Eye (tissue), 1 donor: ENCODE data around the gene CRCP.
A peak's percentile ranks its signal among the peaks of the same experiment; 100 is the strongest.
"Not testable (repeated sequence)": the region's sequence is repeated elsewhere in the genome, so short reads cannot be mapped to it uniquely, and the experiment has no call there.

ENCODE experiments used
- DNase-seq: peaks from one replicate; pipeline ENCODE4 v3.0.0-alpha.2; 2015

The CRCP gene

DNA sequence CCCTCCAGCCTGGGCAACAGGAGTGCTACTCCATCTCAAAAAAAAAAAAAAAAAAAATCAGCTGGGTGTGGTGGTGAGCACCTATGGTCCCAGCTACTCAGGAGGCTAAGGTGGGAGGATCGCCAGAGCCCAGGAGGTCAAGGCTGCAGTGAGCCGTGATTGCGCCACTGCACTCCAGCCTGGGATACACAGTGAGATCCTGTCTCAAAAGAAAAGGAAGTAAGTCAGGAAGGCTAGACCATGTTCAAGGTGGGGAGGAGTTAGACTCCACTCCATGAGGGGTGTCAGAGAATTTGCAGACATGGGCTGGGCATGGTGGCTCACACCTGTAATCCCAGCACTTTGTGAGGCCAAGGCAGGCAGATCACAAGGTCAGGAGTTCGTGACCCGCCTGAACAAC lies 6.2 kb upstream of the CRCP start:
- DNase-seq: not testable (repeated sequence)

DNA sequence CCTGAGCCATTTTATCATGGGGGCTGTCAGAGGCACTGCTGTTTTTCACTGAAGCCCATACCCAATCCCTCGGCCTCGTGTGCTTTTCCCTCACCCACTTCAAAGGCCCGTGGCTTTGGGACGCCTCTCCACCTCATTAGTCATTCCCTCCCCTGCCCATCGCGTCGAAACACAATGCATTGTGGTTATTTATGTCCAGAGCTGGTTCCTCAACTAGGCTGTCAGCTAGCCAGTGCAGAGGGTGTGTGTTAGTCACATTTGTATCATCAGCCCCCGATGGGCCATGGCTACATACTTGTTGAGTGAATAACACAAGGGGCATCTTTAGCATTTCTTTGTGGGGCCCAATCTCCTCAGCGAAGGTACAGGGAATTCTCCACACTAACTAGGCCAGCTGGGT lies 3.8 kb upstream of the CRCP start:
- no peak for DNase-seq

DNA sequence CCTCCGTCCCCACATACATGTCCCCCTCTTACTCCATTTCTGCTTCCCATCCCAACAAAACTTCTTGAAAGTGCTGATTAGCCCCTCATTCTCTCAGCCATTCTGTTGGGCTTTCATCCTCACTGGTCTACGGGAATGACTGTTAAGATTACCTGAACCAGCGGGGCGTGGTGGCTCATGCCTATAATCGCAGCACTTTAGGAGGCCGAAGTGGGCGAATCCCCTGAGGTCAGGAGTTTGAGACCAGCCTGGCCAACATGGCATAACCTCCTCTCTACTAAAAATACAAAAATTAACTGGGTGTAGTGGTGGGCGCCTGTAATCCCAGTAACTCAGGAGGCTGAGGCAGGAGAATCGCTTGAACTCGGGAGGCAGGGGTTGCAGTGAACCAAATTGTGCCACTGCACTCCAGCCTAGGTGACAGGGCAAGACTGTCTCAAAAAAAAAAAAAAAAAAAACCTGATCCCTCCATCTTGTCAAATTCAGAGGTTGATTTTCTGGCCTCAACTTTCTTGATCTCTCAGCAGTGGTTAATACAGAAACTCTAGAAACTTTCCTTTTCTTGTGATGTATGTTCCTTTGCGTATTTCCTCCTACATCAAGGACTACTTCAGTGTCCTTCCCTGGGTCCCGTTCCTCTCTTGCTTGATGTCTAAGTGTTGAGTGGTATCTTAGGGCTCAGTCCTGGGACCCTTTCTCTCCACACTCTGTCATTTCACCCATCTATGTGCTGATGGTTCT lies 2.2 kb downstream of the CRCP start:
- not testable (repeated sequence) for DNase-seq

DNA sequence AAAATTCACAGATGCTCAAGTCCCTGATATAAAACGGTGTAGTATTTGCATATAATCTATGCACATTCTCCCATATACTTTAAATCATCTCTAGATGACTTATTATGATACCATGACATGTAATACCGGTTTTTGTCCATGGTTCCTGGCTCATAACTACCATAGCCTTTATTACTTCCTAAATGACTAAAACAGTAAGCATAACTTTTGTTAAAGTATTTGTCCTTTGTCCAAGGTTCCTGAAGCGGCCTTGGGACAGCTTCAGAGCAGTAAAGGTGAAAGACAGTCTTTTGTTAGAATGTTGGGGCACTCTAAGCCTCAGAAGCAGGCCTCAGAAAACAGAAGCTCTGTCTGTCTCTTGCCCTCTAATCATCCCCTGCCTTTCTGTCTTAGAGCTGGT lies 4.0 kb downstream of the CRCP start:
- DNase-seq: no peak

DNA sequence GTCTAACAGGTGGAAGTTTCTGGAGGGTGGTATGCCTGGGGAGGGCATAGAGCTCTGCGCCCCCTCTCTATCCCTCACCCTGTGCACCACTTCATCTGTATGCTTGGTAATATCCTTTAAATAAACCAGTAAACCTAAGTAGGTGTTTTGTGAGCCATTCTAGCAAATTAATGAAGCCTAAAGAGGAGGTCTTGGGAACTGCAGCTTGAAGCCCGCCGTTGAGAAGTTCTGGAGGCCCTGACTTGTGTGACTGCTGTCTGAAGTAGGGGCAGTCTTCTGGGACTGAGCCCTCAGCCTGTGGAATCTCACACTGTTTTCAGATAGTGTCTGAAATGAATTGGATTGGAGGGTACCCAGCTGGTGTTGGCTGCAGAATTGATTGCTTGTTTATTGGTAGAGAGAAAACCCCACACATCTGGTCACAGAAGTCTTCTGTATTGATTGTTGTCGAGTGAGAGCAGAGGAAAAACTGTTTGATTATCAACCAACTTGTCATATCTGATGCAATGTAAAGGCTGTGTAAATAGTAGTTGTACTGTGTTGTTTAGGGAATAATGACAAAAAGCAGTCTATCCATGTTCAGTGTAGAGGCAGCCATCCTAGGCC lies 4.7 kb downstream of the CRCP start:
- DNase-seq: no peak

DNA sequence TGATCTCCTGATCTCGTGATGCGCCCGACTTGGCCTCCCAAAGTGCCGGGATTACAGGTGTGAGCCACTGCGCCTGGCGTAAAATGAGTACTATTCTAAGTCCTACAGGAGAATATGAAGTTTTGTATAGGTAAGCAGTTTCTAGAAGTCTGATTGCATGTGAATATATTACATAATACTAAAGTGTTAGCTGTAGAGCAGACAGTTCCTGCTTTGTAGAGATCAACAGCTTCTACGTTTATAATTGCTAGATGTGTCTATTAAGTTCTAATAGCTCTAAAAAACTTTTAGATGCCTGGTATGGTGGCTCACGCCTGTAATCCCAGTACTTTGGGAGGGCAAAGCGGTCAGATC lies 8.5 kb downstream of the CRCP start:
- no peak for DNase-seq

DNA sequence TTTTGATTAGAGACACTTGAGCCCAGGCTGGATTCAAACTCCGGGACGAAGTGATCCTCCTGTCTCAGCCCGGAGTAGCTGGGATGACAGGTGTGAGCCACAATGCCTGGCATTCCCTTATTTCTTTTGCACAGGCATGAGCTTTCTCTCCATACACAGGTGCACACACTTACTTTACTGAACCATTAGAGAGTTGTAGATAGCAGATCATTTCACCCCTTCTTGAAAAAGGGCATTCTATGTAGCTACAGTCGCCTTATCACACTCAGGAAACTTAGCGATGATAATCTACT lies 9.9 kb downstream of the CRCP start:
- DNase-seq: not testable (repeated sequence)

DNA sequence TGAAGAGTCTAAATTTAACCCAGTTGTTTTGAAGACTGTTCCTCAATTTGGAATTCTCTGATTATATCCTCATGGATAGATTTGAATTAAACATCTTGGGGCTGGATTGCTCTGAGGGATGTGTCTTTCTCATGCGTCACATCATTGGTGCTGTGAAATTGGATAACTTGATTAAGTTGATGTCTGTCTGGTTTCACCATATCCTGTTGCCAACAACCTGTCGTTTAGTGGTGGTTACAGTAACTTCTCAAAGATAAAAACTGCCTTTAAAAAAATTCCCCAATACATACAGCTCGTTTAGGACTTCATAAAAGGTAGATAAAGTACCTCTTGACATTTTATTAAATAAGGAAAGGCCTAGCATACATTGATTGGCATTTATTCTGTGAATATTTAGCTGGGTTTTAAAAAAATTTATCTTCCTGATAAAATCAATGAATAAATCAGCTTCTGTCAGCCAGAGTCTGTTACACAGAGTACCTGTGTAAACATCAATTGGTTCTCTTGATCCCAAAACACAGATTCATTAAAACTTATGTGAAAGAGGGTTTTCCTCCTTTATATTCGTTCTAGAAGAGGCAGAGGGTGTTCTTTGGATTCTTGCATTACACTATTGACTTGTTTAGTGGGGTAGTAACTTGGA lies 10.5 kb downstream of the CRCP start:
- no peak for DNase-seq

DNA sequence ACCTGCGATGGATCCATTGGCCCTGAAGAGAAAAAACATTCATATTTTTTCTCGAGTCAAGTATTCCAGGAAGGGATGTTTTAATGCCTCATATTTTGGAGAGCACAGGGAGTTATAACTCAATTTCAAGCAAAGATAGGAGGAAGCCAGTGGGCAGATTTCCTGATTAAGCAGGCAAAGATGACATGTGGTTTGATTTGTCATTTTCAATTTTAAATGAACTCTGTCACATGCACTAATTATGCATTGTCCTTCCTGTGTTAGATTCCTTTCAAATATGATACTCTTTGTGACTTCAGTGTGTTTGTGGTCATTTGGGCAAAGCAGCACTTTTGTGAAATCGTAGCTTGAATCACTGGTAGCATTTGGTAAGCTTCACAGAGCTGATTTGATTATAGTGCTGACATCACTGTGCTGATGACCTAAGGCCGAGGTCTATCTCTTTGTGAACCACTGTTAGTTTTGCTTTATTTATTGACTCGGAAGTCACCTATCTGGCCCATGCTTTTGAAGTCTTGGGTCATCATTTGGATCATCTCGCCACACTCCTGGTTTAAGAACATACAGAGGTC lies 11.2 kb downstream of the CRCP start:
- DNase-seq: not testable (repeated sequence)

DNA sequence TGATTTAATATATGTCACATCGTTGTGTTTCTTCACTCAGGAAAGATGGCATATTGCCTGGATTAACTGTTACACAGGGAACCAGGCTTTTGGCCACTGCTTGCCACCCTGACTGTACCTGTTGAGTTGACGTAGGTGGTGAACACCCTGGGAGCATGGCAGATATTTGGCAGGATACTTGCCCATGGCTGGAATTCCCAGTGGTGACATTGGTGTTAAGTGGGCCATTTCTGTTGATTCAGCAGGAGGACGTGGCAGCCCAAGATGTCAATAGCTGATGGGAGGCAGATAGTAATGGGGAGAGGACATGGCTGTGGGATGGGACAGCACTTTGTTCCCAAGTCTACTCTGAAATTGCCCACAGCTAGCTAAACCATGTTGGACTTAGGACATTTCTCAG lies 12.5 kb downstream of the CRCP start:
- not testable (repeated sequence) for DNase-seq

DNA sequence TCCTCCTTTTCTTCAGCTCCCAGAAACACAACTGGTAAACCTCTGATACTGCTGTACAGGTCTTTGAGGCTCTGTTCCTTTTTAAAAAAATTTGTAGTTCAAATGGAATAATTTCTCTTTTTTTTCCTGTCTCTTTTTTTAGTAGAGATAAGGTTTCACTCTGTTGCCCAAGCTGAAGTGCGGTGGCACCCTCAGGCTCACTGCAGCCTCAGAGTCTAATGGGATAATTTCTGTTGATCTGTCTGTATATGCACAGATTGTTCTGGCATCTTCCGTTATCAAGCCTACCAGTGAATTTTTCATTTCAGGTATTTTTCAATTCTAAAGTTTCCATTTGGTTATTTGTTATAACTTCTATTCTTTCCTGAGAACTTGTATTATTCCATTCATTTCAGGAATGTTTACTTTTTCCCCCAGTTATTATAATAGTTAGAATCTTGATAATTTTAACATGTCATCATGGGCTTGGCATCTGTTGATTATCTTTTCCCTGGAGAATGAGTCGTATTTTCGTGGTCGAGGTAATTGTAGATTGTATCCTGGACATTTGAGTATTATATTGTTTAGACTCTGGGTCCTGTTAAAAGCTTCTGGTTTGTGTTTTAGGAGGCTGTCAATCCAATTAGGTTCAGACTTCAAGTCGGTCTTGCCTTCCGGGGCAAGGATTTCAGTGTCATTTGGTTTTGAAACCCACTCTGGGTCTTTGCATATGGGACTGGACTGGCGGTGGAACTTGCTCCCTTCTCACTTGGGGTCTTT lies 24.5 kb downstream of the CRCP start:
- no peak for DNase-seq

DNA sequence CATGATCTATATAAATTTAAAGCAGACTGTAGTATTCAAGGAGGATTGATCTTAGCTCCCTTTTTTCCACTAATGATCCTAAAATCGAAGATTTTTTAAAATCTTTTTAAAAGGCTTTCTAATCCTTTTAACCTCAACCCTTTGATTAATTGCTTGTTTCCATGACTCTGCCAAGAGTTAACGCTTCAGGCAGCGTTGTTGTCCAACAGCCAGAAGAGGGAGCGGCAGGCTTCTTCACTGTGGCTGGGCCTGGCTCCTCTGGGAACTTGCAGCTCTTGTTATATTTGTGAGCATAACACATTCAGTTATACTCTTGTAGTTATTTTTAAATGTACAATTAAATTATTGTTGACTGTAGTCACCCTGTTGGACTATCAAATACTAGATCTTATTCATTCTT lies 26.3 kb downstream of the CRCP start:
- DNase-seq: peak; percentile 68

DNA sequence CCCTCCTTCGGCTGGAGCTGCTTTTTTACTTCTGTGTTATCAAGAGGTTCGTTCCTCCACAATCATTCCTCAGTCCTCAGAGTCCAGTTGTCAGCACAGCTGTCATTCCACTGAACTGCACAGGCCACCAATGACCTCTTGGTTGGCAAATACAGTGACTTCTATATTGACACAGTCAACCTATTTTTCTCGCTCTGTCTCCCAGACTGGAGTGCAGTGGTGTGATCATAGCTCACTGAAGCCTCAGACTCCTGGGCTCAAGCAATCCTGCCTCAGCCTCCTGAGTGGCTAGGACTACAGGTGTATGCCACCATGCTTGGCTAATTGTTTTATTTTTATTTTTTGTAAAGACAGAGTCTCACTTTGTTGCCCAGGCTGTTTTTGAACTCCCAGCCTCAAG lies 27.7 kb downstream of the CRCP start:
- DNase-seq: no peak

DNA sequence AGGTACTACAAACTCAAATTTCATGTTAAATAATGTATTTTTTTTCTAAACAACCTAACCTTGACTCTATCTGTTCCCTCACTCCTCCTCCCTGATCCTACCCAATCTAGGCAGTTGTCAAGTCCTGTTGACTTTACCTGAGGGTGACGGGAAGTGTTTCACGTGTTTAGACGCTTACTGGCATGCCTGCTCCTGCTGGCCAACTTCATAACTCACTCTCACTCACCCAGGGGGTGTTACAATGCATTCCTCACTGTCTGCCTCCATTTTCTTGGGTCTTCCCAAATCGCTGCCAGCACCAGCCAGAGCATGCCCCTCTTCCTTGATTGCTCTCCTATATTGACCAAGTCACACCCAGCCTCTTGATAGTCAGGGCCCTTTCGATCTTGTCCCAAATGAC lies 28.3 kb downstream of the CRCP start:
- DNase-seq: no peak

DNA sequence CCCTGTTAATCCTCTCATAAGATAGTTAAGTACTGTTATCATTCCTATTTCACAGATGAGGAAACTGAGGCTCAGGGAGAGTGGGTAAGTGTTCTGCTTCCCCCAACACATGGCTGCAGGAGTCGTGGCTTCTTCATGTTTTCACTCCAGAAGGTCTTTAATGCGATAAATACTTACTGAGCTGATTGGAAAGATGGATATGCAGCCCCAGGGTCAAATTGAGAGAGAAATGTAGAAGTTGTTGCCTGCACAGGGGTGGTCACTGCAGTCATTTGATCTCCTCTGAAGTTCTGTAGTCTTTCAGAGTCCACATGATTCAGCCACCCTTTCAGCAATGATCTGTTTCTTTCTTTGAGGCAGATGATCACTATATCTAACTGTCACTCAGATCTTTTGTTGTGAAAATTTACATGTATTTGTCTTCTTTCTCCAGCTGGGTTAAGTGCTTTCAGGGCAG lies 29.3 kb downstream of the CRCP start:
- DNase-seq: no peak

DNA sequence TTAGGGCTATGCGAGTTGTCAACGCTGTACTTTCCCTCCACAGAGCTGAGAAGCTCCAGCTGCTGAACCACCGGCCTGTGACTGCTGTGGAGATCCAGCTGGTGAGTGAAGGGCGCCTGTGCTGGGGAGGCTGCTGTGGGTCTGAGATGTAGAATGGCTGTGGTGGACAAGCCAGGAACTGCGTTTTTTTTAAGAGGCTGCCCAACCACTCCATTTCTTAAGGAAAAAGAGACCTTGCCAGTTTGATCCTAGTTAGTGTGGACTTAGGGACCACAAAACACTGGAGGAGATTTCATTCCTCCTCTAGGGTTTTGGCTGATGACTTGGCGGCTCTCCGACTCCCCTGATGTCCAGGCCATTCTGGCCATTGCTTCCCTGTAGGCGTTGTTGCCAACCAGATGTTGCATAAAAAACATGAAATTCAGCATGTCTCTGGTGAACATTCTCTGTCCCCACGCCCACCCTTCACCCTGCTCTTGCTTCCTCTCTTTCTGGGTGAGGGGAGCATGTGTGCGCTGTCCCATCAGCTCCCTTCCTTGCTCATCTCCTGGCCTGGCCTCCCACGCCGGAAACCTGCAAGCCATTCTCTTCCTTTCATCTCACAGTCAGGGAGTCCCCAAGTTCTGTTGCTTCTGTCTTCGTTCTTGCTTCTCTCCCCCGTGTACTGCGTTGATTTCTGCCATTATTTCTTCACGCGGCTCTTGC lies 30.9 kb downstream of the CRCP start:
- no peak for DNase-seq

DNA sequence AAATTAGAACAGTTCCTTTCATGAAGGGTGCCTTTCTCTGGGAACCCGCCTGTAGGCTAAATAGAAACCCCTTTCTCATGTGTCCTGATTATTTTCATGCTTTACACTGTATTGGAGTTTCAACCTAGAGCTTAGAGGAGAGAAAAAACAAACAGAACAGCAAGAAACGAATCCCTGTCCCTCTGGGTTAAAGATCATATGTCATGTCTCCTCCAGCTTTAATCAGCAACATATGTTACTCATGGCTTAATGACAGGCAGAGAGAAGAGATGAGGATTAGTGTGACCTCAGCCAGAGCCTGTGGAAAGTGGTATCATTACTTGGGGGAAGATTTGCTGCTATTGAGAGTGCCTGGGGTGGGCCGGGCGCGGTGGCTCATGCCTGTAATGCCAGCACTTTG lies 32.1 kb downstream of the CRCP start:
- DNase-seq: peak; percentile 50

DNA sequence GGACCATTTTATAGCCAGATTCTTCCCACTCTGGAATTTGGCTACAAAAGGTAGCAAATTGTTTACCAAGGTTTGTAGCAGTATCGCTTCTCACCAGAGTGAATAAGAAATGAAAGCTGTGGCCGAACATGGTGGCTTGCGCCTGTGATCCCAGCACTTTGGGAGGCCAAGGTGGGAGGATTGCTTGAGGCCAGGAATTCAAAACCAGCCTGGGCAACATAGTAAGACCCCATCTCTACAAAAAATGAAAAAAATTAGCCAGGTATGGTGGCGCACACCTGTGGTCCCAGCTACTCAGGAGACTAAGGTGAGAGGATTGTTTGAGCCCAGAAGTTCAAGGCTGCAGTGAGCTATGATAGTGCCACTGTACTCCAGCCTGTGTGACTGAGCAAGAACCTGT lies 33.0 kb downstream of the CRCP start:
- not testable (repeated sequence) for DNase-seq

DNA sequence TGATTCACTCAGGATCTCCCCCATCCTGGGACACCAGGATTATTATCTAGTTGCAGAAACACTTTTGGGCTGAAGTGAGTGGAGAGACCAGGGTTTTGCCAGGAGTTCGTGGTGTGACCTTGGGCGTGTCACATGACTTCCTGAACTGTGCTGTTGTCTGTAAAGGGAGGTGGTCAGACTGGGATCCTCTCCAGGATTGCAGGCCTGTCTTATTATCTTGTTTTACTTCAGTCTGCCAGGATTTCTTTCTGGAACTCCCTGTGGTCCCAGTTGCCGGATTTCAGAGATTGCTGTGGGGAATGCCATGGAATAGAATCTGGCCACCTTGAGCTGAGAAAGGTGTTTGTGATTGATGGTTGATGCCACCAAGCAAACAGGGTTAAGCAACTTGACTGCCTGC lies 35.8 kb downstream of the CRCP start:
- DNase-seq: no peak

DNA sequence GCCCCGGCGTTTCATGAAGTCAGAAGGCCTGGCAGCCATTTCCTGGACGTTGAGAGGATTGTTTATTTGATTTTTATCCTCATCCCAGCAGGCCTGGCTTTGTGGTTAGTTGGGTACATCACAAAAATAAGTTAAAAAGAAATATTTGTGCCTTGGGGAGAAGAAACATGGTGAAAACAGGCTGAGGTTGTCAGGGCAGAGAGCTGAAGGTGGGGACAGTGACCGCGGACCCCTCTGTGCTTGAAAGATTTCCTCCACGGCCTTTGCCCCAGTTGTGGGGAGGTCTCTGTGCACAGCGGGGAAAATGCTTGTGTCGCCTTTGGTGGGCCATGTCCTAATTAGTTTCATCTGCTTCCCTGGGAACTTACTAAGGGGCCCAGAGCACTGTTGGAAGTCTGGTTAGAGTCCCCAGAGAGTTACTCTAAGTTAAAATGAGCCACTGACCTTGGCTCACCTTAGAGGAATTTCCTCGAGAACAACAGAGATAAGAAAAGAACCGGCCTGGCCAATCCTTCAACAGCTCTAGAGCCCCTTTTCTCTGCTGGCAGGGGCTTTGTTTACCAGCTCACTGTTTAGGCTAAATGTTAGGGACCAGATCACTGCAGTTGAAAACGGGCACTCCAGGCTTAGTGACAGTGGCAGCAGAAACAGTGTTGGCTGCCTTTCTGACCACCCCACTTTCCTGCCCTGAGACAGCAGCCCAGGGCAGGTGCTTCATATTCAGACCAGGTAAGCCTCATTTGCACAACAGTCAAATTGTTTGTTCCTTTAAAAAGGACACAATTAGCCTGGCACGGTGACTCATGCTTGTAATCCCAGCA lies 37.9 kb downstream of the CRCP start:
- peak; percentile 57 for DNase-seq

DNA sequence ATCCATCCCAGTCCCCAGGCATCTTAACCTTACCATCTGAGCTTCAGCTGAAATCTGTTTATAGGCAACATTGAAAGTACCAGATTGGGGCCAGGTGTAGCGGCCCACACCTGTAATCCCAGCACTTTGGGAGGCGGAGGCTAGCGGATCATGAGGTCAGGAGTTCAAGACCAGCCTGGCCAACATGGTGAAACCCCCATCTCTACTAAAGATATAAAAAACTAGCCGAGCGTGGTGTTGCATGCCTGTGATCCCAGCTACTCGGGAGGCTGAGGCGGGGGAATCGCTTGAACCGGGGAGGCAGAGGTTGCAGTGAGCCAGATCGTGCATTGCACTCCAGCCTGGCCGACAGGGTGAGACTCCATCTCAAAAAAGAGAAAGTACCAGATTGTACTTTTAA lies 39.0 kb downstream of the CRCP start:
- no peak for DNase-seq

DNA sequence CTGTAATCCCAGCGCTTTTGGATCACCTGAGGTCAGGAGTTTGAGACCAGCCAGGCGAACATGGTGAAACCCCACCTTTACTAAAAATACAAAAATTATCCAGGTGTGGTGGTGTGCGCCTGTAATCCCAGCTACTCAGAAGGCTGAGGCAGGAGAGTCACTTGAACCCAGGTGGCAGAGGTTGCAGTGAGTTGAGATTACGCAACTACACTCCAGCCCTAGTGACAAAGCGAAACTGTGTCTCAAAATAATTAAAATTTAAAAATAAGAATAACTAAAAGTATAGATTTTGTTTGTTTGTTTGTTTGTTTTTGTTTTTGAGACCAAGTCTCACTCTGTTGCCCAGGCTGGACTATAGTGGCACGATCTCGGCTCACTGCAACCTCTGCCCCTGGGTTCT lies 41.4 kb downstream of the CRCP start:
- DNase-seq: not testable (repeated sequence)
